Measurements from ENCODE around the gene ARHGAP32.

ARHGAP32 gene

GRCh38 chr11:129106788-129107187 lies 85.3 kb downstream of the ARHGAP32 start:
- DNase-seq: no peak

GRCh38 chr11:129102756-129103155 lies 89.4 kb downstream of the ARHGAP32 start:
- no peak for DNase-seq

GRCh38 chr11:129102225-129102624 lies 89.9 kb downstream of the ARHGAP32 start:
- no peak for DNase-seq

DNA sequence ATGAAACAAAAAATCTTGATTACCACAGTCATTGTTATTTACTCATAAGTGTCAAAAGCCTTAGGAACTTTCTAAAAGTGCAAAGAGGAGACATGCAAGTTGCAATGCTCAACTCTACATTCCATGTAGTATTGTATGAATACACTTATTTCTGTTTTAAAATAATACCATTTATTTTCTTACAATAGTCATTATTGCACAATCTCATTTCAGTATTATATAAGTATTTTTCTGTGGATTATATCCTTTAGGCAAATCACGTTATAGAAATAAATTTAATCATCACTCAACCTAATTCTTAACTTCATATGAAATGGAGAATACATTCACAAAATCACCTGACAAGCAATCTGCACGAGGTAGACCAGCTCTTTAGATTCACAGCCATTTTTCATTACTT lies 98.8 kb downstream of the ARHGAP32 start:
- DNase-seq: no peak

- peak; percentile 78 for DNase-seq
Observed at GRCh38 chr11:129090056-129090455, 102.1 kb downstream of the ARHGAP32 start.

DNA sequence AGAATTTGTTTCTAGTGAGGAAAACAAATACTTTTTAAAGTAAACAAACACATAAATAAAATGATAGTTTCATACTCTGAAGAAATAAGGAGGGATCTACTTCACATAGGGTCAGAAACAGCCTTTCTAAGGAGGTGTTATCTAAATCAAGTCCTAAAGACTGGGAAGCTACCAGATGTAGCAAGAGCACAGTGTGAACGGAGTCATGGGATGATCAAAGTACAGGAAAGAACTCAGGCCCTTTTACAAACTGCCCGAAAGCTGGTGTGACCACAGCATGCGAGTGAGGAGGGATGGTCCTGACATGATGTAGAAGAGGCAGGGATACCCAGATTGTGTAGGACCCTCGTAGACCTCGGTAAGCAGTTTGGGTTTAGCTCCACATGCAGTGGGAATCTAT lies 102.8 kb downstream of the ARHGAP32 start:
- no peak for DNase-seq

DNA sequence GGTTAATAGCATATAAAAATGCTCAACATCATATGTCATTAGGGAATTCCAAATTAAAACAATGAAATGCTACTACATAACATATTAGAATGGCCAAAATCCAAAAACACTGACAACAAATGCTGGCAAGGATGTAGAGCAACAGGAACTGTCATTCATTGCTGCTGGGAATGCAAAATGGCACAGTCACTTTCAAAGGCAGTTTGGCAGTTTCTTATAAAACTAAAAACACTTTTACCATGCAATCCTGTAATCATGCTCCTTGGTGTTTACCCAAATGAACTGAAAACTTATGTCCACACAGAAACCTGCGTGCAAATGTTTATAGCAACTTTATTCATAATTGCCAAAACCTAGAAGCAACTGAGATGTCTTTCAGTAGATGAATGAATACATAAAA lies 105.1 kb downstream of the ARHGAP32 start:
- DNase-seq: no peak

DNA sequence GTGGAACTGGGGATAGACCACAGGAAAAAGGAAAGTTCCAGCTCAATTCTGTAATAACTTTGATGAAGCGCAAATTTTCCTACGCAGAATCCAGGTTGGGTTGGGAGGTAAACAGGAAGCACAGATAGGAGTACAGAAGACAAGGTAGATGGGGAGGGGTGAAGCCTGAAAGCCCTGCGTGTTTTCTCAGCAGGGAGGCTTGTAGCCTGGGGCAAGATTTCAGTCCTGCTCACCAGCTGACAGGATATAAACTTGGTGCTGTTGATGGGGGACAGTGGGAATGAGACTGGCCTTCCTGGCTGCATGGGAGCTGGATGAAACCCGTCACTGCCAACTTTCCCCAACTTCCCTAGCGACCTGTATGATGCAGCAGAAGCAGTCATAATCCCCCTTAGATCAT lies 114.9 kb downstream of the ARHGAP32 start:
- DNase-seq: no peak

- no peak for DNase-seq
Observed at GRCh38 chr11:129075757-129076156, 116.4 kb downstream of the ARHGAP32 start.

DNA sequence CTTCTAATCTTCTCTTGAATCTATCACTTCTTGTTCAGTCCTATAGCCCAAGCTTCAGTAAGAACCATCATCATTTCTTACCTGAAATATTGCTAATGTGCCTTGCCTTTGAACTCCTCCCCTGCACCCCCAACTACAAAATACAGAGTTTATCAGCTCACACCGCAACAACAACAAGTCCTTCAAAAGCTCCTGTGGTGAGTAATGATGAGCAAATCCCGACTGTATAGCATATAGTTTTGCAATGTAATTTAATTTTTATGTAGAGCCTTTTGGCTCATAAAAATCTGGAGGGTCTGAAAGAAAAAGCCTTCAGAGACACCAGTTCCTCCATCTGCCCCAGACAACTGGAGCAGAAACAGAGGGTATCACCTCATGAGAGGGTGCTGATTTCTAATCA lies 124.7 kb downstream of the ARHGAP32 start:
- no peak for DNase-seq

- DNase-seq: no peak
Observed at GRCh38 chr11:129066229-129066628, 125.9 kb downstream of the ARHGAP32 start.

GRCh38 chr11:129063118-129063517 lies 129.0 kb downstream of the ARHGAP32 start:
- DNase-seq: no peak

- peak; percentile 88 for DNase-seq
Observed at GRCh38 chr11:129061492-129062230, 130.5 kb downstream of the ARHGAP32 start.

GRCh38 chr11:129056916-129057315 lies 135.2 kb downstream of the ARHGAP32 start:
- no peak for DNase-seq

DNA sequence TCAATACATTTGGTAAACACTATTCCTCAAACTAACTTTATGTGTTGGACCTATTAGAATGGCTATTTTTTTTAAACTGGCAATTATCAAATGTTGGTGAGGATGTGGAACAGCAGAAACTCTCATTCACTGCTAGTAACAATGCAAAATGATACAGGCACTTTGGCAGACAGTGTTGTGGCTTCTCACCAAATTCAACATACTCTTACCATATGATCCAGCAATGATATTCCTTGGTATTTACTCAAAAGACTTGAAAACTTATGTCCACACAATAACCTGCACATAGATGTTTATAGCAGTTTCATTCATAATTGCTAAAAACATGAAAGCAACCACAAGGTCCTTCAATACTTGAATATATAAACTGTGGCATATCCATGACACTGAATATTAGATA lies 136.9 kb downstream of the ARHGAP32 start:
- no peak for DNase-seq

DNA sequence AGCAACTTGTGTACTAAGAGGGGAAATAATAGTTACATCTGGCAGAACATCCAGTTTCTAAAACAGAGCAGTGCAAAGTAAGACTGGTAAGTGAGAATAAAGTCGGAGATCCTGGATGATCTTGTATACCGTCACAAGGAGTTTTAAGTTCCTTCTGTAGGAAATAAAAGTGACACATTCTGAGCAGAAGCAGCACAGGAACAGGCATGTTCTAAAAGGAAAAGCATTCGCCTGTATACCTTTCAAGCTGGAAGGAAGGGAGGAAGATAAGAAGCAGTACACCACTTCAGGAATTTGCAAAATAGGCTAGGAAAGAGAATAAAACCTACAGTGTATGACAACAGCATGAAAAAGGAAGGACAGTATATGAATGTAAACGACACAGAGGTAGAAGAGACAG lies 143.2 kb downstream of the ARHGAP32 start:
- no peak for DNase-seq

- DNase-seq: no peak
Observed at GRCh38 chr11:129045150-129045549, 147.0 kb downstream of the ARHGAP32 start.

GRCh38 chr11:129042503-129042902 lies 149.6 kb downstream of the ARHGAP32 start:
- DNase-seq: no peak

GRCh38 chr11:129041611-129042018 lies 150.5 kb downstream of the ARHGAP32 start:
- no peak for DNase-seq

GRCh38 chr11:129040934-129041333 lies 151.2 kb downstream of the ARHGAP32 start:
- no peak for DNase-seq

DNA sequence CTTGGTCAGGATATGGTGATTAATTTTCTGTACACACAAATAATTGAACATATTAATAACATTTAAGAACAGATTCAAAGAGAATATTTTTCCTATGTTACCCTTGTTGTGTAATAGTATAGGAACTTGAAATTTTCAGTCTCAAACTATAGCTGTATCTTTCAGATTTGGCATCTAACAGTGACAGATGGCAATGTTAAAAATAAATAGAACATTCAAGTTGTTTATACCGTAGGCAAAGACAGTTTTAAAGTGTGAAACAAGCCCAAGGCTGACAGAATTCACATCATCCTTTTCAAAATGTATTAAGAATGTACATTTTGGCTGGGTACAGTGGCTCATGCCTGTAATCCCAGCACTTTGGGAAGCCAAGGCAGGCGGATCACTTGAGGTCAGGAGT lies 156.9 kb downstream of the ARHGAP32 start:
- no peak for DNase-seq

GRCh38 chr11:129034001-129034400 lies 158.1 kb downstream of the ARHGAP32 start:
- no peak for DNase-seq

DNA sequence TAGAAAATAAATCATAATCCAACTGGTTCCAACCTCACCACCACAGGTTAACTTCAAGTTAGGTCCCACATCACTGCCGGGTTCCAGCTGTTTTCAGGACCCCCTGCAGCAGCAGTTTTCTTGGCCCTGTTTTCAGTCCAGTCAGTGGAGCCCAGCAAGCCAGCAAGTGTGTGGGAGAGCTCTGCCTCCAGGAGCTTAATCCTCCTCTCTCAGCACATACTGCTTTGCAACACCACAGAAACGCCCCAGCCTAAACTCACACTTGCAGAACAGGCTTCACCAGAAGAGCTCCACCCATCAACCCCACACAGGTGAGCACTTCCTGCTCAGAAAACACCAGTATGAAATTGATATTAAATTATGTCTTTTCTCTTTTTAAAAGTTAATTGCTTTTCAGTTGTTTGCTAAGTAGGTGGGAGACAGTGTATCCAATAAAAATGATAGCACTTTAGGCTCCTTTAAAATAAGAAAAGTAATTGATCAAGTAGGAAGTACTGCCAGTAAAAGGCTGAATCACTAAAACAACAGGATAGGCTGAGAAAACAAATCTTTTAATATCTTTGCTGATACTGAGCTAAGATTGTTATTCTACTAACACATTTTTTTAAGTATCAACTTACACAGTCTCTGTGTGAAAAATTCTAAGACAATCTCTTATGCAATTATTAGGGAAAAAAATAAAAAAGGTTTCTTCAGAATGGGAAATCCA lies 168.0 kb downstream of the ARHGAP32 start:
- DNase-seq: peak; percentile 8

DNA sequence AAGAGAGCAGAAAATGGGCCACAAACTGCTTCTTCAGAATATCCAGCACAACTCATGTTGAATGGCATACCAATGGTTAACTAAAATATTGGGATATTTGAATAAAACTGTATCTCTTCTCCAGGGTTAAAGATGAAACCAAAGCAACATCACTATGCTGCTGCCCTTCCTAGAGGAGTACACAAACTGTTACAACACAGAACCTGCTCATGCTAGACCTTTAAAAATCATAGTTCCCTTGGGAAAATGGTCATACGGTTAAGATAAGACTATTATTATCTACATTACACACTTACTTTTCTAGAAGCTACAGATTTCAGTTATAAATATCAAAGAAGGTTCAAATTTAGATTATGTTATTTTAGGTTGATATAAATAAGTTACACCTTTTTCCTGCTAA lies 170.8 kb downstream of the ARHGAP32 start:
- DNase-seq: no peak

- no peak for DNase-seq
Observed at GRCh38 chr11:129018991-129019390, 173.1 kb downstream of the ARHGAP32 start.
